ENCODE results near the gene CMTM7.

GRCh38 chr3:32432045-32432710 is 40.5 kb downstream of the CMTM7 start:
- TF ChIP-seq CTCF (IDR thresholded peaks at IDR 0.05; ENCODE audit: low read depth, low read length), result no peak
- TF ChIP-seq POLR2A (IDR thresholded peaks at IDR 0.05; ENCODE audit: extremely low read depth, insufficient read length), result no peak
- TF ChIP-seq MYC (IDR thresholded peaks at IDR 0.05; ENCODE audit: low read depth, low read length), result no peak
- TF ChIP-seq MAX (IDR thresholded peaks at IDR 0.05; ENCODE audit: low read depth, low read length), result no peak
